CD4-positive, alpha-beta T cell treated with Interleukin-4 for 1 hour (primary cell): ENCODE data around the gene TBC1D3B.
A peak's percentile ranks its signal among the peaks of the same experiment; 100 is the strongest.
"Not testable (repeated sequence)": the region's sequence is repeated elsewhere in the genome, so short reads cannot be mapped to it uniquely, and the experiment has no call there.

Experiments
- DNase-seq, 2 donors: peaks; one replicate each; pipeline ENCODE4 v3.0.0-alpha.2; 2020 to 2022

TBC1D3B gene

GRCh38 chr17:36127199-36127893, 49.1 kb downstream of the TBC1D3B start:
- peak in 1 of 2 donors; percentile 56 for DNase-seq

DNA sequence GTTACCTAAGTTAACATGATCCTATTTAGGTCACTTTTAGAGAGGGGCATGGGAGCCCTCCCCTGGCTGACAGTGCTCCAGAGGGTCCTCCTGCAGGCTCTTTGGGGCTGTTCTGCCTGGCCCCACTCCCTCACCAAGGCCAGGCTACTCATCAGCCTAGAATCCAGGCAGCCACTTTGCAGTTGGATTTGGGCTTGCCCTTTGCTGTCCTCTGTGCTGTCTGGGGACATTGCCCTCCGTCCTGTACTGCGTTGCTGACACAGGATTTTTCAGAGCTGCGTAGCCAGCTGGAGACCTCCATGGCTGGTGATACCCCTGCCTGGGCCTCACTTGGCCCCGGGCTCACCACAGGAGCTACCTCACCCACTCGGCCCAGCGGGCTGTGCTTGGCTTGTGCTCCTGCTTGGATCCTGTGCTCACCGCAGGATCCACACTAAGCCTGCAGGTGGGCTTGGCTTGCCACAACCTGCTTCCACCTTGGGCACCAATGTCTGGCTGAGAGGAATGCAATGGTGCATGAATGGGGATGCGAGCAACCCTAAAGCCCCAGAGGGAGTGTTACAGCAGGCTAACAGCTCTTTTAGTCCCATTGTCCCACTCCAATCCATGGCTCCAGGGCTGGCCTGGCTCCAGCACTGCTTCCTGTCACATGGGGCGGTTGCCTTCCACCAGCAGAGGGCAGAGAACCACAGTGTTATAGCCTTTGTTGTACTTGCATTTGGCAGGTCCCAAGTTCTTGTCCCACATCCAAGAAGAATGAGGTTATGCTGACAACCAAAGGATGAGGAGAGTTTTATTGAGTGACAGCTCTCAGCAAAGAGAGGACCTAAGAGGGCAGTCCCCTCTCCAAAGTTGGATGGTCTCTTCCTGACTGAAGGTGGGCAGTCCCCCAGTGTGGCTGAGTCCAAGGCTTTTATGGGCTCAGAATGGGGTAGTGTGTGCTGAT, 51.3 kb downstream of the TBC1D3B start:
- DNase-seq = no peak

DNA sequence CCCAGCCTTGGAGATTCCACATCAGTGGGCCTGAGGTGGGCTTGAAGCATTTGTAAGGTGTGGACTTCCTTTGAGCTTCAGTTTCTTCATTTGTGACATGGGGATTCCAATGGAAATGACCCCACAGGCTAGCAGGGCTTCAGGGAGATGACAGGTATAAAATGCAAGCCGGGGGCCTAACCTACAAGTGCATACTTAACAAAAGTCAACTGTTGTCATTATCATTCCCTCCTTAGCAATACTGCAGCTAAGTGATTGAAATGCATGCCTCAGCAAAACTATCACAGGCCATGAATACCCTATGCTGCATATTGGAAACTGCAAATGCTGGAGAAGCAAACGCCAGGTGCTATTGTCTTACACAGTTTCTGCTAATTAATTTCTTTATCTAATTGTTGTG, 53.0 kb downstream of the TBC1D3B start:
- DNase-seq = no peak

DNA sequence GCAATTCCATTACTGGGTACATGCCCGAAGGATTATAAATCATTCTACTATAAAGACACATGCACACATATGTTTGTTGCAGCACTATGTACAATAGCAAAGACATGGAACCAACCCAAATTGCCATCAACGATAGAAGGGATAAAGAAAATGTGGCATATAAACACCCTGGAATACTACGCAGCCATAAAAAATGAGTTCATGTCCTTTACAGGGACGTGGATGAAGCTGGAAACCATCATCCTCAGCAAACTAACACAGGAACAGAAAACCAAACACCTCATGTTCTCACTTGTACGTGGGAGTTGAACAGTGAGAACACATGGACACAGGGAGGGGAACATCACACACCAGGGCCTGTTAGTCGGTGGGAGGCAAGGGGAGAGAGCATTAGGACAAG, 55.3 kb downstream of the TBC1D3B start:
- not testable (repeated sequence) for DNase-seq

GRCh38 chr17:36120221-36120620, 56.2 kb downstream of the TBC1D3B start:
- no peak for DNase-seq

DNA sequence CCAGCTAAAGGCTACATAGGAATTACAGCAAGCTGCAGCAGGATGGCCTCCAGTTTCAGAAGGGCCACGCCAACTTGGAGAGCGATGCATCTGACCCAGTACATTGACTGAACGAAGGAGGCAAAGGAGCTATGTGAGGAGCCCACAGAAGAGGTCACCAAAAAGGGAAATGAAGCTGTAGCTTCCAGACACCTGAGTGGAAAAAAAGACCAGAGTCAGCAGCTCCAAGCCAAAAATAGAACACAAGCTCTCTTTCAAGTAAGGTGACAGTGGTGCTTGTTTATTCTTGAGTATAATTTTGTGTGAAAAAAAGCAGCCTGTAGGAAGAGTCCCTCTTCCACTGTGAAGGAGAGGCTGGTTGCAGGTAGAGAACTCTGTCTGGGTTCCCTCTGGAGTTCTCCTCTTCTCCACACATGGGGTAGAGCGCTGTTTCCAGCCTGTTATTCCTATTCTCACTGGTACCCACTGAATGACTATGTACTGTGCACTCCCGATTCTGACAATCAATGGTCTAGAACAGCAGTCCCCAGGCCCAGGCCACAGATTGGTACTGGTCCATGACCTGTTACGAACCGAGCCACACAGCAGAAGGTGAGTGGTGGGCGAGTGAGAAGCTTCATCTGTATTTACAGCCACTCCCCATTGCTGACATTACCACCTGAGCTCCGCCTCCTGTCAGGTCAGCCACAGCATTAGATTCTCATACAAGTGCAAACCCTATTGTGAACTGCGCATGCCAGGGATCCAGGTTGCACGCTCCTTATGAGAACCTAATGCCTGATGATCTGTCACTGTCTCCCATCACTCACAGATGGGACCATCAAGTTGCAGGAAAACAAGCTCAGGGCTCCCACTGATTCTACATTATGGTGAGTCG, 57.7 kb downstream of the TBC1D3B start:
- no peak for DNase-seq

- DNase-seq = no peak
Measured at GRCh38 chr17:36117505-36118382, 58.7 kb downstream of the TBC1D3B start.
